ENCODE measurements around the gene MORF4L2. TPM values are rescaled to one million over a fixed set of nuclear protein-coding genes. Genes with fewer than 3 reads are reported as not detected.

MORF4L2 gene, protein sequence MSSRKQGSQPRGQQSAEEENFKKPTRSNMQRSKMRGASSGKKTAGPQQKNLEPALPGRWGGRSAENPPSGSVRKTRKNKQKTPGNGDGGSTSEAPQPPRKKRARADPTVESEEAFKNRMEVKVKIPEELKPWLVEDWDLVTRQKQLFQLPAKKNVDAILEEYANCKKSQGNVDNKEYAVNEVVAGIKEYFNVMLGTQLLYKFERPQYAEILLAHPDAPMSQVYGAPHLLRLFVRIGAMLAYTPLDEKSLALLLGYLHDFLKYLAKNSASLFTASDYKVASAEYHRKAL
- total RNA-seq (2021; fragmentation: NEBNext Ultra II Directional; extraction: Animal tissue kit (Norgen Biotek cat#: 25700)), result 100 to 1,000 TPM; 529 to 650 (median 569) TPM
- long read RNA-seq, transcript MORF4L2-203 (4 exons, 1,983 nt), result minor isoform, 86 of 452 reads
- long read RNA-seq, transcript MORF4L2-201 (4 exons, 1,824 nt), result minor isoform, 20 of 452 reads
- long read RNA-seq, transcript MORF4L2-215 (4 exons, 451 nt), result major isoform, 210 of 452 reads
- long read RNA-seq, transcript MORF4L2-209 (5 exons, 869 nt), result minor isoform, 20 of 452 reads
- long read RNA-seq, partial matches to known transcripts, result 44 of 452 reads
- long read RNA-seq, other reads (novel, unspliced or antisense), result 59 of 452 reads

DNA sequence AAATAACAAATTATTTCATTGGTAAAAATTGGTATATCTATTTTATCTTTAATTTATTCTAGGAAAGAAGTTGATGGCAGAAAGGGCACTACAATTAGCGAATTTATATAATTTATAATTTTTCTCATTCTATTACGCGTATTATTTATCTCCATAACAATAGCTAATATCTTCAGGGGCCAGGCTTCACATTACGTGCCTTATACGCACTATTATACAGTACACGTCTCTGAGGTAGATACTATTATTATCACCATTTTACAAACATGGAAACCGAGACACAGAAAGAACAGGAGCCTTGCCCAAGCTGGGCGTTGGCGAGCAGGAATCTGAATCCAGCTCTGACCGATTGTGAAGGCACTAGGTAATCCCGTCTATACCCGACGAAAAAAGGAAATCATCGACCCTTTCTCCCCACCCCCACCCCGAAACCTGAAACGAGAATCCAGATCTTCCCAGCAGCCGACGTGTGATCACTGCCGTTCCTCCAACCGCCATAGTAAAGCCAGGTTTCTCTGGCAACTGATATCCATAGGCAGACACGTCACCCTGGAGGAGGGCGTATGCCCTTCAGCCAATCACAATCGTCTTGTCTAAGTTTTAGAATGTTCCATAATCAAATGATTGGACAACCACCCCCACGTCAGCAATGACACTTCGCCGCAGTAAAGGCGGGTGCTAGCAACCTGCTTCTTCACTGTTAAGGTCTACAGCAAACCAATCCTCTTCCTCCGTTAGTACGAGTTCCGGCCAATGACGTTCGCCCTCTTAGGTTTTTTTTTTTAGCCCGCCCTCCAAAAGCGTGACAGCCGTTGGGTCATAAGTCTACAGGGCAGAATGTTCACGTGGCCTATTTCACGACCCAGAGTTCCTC, at the start of gene MORF4L2:
MORF4L2 (minus strand) TSS at position 501 of the 874 bp plus-strand sequence. CDS start 9,672 bp downstream, outside the sequence.
- Mint-ChIP-seq H3K4me1 (ENCODE audit: low read depth) (peaks cover 22% of the 10 kb centered on the region), H3K9me3 (no peaks in the 10 kb centered on the region), H3K27ac (no peak within 1 kb of the TSS), H3K36me3 (ENCODE audit: low read depth) (peaks cover 29% of the 10 kb centered on the region), H3K4me3 (no peak within 1 kb of the TSS), H3K27me3 (ENCODE audit: insufficient read depth) (no peaks in the 10 kb centered on the region)
- TF ChIP-seq, protein P1, sequence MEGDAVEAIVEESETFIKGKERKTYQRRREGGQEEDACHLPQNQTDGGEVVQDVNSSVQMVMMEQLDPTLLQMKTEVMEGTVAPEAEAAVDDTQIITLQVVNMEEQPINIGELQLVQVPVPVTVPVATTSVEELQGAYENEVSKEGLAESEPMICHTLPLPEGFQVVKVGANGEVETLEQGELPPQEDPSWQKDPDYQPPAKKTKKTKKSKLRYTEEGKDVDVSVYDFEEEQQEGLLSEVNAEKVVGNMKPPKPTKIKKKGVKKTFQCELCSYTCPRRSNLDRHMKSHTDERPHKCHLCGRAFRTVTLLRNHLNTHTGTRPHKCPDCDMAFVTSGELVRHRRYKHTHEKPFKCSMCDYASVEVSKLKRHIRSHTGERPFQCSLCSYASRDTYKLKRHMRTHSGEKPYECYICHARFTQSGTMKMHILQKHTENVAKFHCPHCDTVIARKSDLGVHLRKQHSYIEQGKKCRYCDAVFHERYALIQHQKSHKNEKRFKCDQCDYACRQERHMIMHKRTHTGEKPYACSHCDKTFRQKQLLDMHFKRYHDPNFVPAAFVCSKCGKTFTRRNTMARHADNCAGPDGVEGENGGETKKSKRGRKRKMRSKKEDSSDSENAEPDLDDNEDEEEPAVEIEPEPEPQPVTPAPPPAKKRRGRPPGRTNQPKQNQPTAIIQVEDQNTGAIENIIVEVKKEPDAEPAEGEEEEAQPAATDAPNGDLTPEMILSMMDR (IDR thresholded peaks at IDR 0.05), result no peak
- peak; percentile 98 for DNase-seq

DNA sequence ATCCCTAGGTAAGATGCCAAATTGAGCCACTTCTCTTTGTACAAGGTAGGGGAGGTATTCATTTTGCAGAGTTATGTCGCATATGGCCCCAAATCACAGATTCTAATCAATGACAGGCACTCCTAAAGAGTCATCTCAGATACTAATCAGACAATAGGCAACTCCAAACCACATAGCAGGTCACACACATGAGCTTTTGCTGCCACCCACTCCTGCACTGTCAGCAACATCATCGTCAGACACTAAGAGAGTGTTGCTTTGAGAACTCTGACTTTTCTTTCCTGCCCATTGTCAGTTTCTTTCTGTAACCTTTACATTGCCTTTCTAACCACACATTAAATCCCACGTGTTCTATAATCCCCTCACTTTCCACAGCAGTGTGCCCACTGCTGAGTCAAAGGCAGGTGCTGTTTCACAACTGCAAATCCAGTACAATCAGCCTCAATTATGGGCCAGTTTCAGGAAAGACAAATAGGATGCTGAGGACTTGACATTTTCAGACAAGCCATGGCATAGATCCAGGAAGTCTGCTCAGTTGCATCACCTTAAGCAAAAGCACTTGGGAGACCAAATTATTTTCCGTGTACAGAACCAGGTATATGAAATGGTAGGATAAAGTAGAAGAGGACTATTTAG, 47.7 kb upstream of the MORF4L2 start:
- Mint-ChIP-seq H3K27me3 (ENCODE audit: insufficient read depth) (no peaks in the 10 kb centered on the region; the same call in none of the 2 replicates), H3K9me3 (no peaks in the 10 kb centered on the region), H3K4me3 (no peak overlapping the region), H3K4me1 (ENCODE audit: low read depth) (peaks cover 55% of the 10 kb centered on the region), H3K27ac (no peak overlapping the region), H3K36me3 (ENCODE audit: low read depth) (no peaks in the 10 kb centered on the region; the same call in 1 of the 2 replicates)
- TF ChIP-seq, protein P1 (IDR thresholded peaks at IDR 0.05), result no peak
- no peak for DNase-seq

DNA sequence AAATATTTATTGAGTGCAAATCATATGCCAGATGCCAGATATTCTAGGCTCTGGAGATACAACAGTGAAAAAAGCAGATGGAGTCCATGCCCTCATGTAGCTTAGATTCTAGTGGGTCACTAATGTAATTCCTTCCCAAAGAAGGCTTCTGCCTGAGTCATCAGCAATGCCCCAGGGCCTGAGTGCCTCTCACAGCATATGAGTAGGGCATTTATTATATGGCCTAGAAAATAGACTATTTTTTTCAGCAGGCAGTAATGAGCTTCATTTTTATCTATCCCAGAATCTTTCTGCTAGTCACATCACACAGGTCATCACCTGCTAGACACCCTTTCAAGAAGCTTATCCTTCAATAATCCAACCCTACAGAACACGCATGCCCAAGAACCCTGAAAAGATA, 46.5 kb upstream of the MORF4L2 start:
- DNase-seq, result peak; percentile 33
- TF ChIP-seq, protein P1 (IDR thresholded peaks at IDR 0.05), result no peak
- H3K27ac Mint-ChIP-seq, result no peak overlapping the region; the same call in 1 of the 2 replicates

DNA sequence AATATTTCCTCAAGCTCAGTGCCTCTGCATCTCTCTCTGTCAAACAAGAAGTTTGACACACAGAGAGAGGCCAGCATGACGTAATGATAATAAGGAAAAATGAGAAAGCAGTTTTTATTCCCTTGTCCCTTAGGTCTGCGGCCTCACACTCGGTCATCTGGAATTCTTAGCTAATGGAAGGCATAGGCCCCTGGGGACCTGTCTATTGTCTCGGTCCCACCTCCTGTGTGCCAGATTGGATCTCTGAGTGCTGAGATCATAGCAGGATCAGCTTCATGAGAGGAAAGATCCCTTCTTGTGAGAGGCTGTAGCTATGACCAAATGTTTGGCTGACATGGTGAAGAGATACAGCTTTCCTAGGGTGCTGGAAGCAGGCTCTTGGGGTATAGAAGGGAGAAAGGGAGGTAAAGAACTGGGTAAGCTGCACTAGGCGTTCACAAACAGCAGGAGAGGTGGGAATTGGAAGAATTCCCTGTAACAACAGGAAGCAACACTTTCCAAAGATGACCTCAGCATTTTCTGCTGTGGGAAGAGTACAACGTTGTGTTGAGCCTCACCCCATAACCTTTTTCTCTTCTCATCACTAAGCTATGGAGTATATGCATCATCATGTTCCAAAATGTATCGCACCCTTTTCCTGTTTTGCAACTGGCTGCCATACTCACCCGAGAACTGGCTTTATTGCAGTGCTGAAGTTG, 44.4 kb upstream of the MORF4L2 start:
- Mint-ChIP-seq H3K4me3 (peak overlapping the region; percentile 63), H3K4me1 (ENCODE audit: low read depth) (peaks cover 58% of the 10 kb centered on the region), H3K9me3 (no peaks in the 10 kb centered on the region), H3K27ac (peak overlapping the region; percentile 98), H3K36me3 (ENCODE audit: low read depth) (no peaks in the 10 kb centered on the region; the same call in 1 of the 2 replicates), H3K27me3 (ENCODE audit: insufficient read depth) (no peaks in the 10 kb centered on the region; the same call in 1 of the 2 replicates)
- DNase-seq, result peak; percentile 67
- TF ChIP-seq, protein P1 (IDR thresholded peaks at IDR 0.05), result no peak

More for the DNA sequence above, 46.5 kb upstream of the MORF4L2 start:
- Mint-ChIP-seq H3K4me1 (ENCODE audit: low read depth) (peaks cover 58% of the 10 kb centered on the region), H3K4me3 (no peak overlapping the region), H3K27me3 (ENCODE audit: insufficient read depth) (no peaks in the 10 kb centered on the region; the same call in 1 of the 2 replicates), H3K36me3 (ENCODE audit: low read depth) (no peaks in the 10 kb centered on the region; the same call in 1 of the 2 replicates), H3K9me3 (no peaks in the 10 kb centered on the region)
